CD4-positive, alpha-beta T cell treated with Interleukin-17A for 4 hours (primary cell): ENCODE data around the gene DDX52.
A peak's percentile ranks its signal among the peaks of the same experiment; 100 is the strongest.
"Not testable (repeated sequence)": the region's sequence is repeated elsewhere in the genome, so short reads cannot be mapped to it uniquely, and the experiment has no call there.

Experiments
- DNase-seq: peaks from one replicate; pipeline ENCODE4 v3.0.0-alpha.2; 2020; ENCODE audit warnings: mixed read lengths

The DDX52 gene

GRCh38 chr17:37643118-37643766 lies at the start of gene DDX52:
Gene DDX52, minus strand, starts transcription at chr17:37643446. Its CDS starts 26 bp downstream, at chr17:37643420.
- peak; percentile 93 for DNase-seq

GRCh38 chr17:37691807-37692206 lies 48.6 kb upstream of the DDX52 start:
- DNase-seq, result no peak

GRCh38 chr17:37689317-37689716 lies 46.1 kb upstream of the DDX52 start:
- no peak for DNase-seq

- DNase-seq, result no peak
These were observed 40.3 kb upstream of the DDX52 start for GRCh38 chr17:37683454-37683984.

GRCh38 chr17:37682007-37682406 lies 38.8 kb upstream of the DDX52 start:
- no peak for DNase-seq

GRCh38 chr17:37679995-37680394 lies 36.7 kb upstream of the DDX52 start:
- not testable (repeated sequence) for DNase-seq

GRCh38 chr17:37678036-37678435 lies 34.8 kb upstream of the DDX52 start:
- no peak for DNase-seq

- no peak for DNase-seq
These were observed 33.8 kb upstream of the DDX52 start for GRCh38 chr17:37677021-37677420.

GRCh38 chr17:37676115-37676925 lies 33.1 kb upstream of the DDX52 start:
- no peak for DNase-seq

GRCh38 chr17:37674511-37674910 lies 31.3 kb upstream of the DDX52 start:
- DNase-seq, result no peak

GRCh38 chr17:37673386-37673785 lies 30.1 kb upstream of the DDX52 start:
- no peak for DNase-seq

GRCh38 chr17:37672548-37673078 lies 29.4 kb upstream of the DDX52 start:
- no peak for DNase-seq

GRCh38 chr17:37671824-37672547 lies 28.7 kb upstream of the DDX52 start:
- no peak for DNase-seq

GRCh38 chr17:37671028-37671823 lies 28.0 kb upstream of the DDX52 start:
- DNase-seq, result no peak

GRCh38 chr17:37667039-37667438 lies 23.8 kb upstream of the DDX52 start:
- DNase-seq, result no peak

- no peak for DNase-seq
These were observed 21.0 kb upstream of the DDX52 start for GRCh38 chr17:37664214-37664613.

- DNase-seq, result no peak
These were observed 19.1 kb upstream of the DDX52 start for GRCh38 chr17:37662353-37662752.

GRCh38 chr17:37661400-37662014 lies 18.3 kb upstream of the DDX52 start:
- no peak for DNase-seq

GRCh38 chr17:37659925-37660324 lies 16.7 kb upstream of the DDX52 start:
- no peak for DNase-seq

- no peak for DNase-seq
These were observed 14.0 kb upstream of the DDX52 start for GRCh38 chr17:37657202-37657601.

GRCh38 chr17:37651849-37652248 lies 8.6 kb upstream of the DDX52 start:
- DNase-seq, result no peak
